ENCODE results near the gene KCNIP3.

Gene KCNIP3

DNA sequence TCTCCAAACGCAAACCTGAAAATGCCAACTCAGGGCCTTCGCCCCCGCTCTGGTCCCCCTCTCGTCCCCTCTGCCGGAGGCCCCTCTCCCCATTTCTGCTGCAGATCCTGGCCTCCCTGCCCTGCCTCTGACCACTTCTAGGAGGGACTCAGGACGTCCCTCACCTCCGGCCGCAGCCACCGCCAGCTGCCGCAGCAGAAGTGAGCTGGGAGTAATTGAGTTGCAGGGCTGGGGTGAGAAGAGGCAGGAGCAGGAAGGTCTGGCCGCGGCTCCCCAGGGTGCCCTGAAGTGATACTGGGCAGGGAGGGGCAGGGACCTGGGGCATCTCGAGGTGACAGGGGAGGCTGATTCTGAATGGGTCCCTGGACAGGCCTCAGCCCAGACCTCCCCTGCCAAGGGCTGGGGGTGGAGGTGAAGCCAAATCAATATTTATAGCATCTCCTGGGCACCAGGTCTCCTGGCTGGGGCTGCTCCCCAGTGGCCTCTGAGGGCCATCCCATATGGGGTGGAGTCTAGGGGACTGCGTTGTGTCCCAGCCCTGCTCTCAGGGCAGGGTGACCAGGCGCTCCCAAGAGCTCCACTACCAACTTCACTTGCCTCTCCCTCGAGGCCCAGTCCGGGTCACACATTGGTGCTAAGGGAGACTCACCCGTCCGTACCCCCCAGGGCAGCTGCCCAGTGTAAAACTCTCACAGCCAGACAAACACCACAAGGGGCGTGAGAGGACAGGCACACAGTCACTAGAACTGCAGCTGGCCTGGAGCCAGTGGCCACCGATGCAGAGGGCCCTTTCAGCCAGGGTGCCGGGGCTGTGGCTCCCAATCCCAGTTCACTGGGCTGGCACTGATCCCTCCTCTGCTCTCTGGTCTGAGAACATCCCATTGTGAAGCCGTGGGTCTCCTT is 33.0 kb downstream of the KCNIP3 start:
- no peak for DNase-seq (ENCODE audit: low read depth in 2 of 2)

DNA sequence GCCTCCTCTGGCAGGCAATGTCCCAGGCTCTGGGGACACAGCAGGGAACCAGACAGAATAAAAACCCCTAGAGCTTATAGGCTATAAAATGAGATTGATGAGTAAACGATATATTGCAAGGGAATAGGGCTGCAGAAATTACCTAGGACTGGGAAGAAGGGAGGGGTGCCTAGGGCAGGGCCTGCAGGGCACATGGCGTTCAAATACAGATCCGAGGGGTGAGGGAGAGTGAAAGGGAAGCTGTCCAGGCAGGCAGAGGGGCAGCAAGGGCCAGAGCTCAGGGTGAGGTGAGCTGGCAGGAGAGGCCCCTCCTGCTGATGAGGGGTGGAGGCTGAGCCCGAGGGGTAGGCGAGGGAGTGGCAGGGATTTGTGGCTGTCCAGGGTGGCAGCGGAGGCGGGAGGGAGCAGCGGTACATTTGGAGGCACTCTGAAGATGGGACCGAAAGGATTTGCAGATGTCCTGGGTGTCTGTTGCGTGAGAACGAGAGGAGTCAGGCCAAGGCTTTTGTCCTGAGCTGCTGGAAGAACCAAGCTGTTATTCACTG is 33.7 kb downstream of the KCNIP3 start:
- no peak for DNase-seq (ENCODE audit: low read depth in 2 of 2)

DNA sequence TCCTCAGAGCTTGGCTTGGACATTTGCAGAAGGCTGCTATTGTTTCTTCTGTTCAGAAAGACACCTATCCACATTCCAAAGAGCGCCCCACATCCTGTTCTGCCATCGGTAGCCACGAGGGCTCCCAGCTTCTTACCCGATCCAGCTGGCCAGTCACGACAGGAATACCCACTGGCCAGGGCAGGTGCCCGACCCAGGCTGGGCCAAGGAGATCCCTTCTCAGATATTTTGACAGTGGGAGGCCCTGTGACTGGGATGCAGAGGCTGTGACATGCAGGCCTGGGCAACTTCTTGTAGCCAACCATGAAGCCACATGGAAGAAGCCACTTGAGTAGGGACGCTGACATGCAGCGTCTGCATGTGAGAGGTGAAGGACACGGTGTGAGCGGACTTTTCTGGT is 34.5 kb downstream of the KCNIP3 start:
- no peak for DNase-seq (ENCODE audit: low read depth in 2 of 2)

GRCh38 chr2:95332036-95332435 is 34.9 kb downstream of the KCNIP3 start:
- no peak for DNase-seq (ENCODE audit: low read depth in 2 of 2)

GRCh38 chr2:95333056-95333455 is 35.9 kb downstream of the KCNIP3 start:
- no peak for DNase-seq (ENCODE audit: low read depth in 2 of 2)

DNA sequence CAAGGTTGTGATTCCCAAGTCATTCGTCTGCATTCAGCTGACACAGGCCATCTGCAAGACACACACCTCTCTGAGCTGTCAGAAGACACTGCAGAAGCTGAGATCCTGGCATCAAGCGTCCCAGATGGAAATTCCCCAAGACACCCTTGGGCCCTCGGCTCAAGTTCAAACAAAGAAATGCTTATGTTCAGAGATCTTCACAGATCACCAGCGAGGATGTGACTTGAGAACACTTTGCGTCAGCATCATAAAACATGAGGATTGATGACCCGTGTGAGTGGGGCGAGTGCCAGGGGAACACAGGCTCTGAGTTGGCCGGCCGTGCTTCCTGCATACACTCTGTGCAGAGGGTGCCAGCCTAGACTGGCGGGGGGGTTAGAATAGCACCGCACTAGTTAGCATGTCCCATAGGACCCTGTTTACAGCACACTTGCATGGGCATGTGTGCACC is 36.8 kb downstream of the KCNIP3 start:
- DNase-seq (ENCODE audit: low read depth in 2 of 2), result no peak

GRCh38 chr2:95334916-95335641 is 37.9 kb downstream of the KCNIP3 start:
- DNase-seq (ENCODE audit: low read depth in 2 of 2), result no peak

DNA sequence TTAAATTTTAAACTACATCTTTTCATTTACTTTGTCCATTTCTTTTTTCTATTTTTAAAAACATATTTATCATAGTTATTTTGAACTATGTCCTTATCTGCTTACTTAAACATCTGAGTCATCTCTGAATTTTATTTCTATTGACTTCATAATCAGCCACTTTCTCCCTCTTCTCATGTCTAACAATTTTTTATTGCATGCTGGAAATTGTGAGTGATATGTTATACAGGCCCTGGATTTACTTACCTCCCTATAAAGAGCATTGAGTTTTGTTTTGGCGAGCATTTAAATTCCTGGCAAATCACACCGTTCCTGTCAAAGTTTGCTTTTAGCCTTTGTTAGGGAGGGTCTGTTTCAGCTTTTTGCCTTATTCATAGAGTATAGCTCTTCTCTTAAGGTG is 39.3 kb downstream of the KCNIP3 start:
- DNase-seq (ENCODE audit: low read depth in 2 of 2), result no peak

- no peak for DNase-seq (ENCODE audit: low read depth in 2 of 2)
These were observed 40.7 kb downstream of the KCNIP3 start for GRCh38 chr2:95337829-95338228.

GRCh38 chr2:95342556-95343320 is 45.6 kb downstream of the KCNIP3 start:
- no peak for DNase-seq (ENCODE audit: low read depth in 2 of 2)

- DNase-seq (ENCODE audit: low read depth in 2 of 2), result no peak
These were observed 46.5 kb downstream of the KCNIP3 start for GRCh38 chr2:95343429-95344214.

GRCh38 chr2:95344215-95344583 is 47.1 kb downstream of the KCNIP3 start:
- no peak for DNase-seq (ENCODE audit: low read depth in 2 of 2)

DNA sequence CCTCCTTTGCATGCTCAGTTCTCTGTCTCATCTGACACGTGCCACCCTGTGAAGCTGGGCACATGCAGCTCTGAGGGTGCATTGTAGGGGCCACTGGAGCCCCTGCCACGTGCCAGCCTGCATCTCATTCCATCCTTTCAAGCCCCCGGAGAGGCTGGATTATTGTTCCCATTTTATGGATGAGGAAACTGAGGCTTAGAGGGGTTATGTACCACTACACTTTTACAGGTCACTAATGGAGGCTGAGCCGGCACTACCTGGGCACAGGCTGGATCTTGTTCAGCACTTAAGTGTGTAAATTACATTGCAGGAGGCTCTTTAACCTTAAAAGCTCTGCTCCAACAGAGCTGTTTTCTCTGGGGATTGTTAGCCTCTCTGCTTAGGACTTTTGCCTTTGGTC is 47.5 kb downstream of the KCNIP3 start:
- DNase-seq (ENCODE audit: low read depth in 2 of 2), result no peak

GRCh38 chr2:95345081-95345562 is 48.0 kb downstream of the KCNIP3 start:
- no peak for DNase-seq (ENCODE audit: low read depth in 2 of 2)

- peak; percentile 50 to 65 for DNase-seq (ENCODE audit: low read depth in 2 of 2)
These were observed 48.5 kb downstream of the KCNIP3 start for GRCh38 chr2:95345563-95346230.

- DNase-seq (ENCODE audit: low read depth in 2 of 2), result peak in 1 of 2 donors; percentile 7
These were observed 49.1 kb downstream of the KCNIP3 start for GRCh38 chr2:95346231-95346737.

DNA sequence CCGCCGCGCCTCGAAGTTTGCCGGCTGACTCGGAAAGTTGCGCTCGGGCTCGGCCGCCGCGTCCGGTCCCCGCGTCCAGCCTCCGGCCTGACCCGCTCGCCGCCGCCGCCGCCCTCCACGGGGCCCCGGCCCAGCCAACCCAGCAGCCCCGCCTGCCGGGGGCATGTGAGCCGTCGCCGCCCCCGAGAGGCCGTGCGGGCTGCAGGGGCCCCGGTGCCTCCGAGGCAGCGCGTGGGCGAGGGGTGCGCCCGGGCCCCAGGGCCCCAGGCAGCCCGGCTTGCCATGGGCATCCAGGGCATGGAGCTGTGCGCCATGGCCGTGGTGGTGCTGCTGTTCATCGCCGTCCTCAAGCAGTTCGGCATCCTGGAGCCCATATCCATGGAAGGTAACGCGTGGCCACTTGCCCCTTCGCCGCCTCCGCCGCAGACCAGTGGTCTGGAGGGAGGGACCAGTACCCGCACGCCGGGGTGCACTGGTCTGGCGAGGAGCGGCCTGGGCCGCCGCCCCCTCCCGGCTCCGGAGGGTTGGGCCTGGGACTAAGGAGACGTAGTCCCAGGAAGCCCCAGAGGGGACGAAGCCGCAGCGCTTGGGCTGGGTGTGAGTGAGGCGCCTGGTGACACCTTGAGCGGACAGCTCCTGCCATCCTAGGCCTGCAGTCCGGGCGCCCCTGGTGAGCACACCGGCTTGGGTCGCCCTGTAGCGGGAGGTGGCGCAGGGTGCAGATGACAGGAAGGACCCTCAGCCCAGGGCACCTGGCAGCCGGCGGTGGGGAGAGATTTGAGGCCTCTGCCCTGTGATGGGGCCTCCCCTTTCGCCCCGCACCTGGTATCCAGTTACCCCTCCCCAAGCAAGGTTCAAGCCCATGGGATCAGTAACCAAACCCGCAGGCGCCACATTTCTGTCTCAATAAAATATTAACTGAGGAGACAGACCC is 49.9 kb downstream of the KCNIP3 start:
- DNase-seq (ENCODE audit: low read depth in 2 of 2), result no peak

DNA sequence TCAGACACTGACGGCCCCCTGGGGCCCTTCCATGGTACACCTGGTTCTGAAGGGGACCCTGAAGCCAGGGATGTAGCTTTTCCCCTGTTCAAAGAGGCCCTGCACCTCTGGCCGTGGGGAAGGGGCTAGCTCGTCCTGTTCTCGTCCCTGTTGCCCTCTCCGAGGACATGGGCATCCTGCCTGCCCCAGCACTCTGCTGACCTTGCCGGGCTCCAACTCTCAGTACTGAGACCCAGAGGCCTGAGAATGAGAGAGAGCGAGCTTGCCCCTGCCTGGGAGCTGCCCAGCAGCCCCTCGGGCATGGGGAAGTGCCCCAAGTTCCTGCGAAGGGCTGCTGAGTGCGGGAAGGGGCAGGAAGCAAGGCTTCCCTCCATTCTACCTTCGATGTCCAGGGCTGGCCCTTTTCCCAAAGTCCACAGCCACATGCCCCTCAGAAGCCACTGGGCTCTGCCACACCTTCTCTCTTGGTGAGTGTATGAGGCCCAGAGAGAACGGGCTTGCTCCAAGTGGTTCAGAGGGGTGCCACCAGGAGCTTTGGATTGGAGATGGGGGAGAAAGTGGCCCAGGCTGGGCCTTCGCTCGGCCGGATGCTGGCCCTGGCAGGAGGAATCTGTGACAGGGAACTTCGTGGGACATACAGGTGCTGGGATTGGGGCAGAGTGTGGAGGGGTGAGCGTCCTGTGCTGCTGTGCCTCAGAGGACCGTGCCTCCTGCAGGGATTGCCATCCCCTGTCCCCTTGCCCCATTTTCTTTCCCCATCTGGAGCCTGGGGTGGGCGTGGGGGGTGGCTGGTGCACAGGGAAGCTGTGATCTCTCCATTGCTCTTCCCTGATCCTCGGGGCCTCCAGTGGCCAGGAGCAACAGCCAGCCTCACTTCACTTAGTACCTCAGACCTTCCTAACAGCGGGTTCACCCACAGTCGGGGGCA is 50.8 kb downstream of the KCNIP3 start:
- DNase-seq (ENCODE audit: low read depth in 2 of 2), result no peak
